GM18520 (cell line): ENCODE measurements around the gene MBTPS1.

Experiments
- ATAC-seq: cut with Tn5 transposase; IDR thresholded peaks from one replicate; pipeline ENCODE4 v1.9.1; 2021; ENCODE audit not compliant: unreplicated experiment

MBTPS1 gene

GRCh38 chr16:84040226-84040822, 76.4 kb downstream of the MBTPS1 start:
- ATAC-seq, result no peak

DNA sequence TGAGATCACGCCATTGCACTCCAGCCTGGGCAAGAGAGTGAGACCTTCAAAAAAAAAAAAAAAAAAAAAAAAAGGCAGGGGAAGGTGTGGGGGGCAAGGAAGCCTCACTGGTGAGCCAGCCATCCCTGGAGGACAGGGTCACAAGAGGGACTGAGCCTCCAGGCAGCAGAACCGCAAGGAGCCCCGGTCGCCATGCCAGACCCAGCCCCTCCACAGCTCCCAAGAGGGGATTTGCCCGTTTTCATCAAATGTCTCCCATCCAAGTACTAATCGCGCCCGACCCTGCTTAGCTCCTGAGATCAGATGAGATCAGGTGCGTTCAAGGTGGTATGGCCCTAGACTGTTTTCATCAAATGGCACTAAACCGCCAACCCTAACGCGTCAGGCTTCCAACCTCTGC, 77.0 kb downstream of the MBTPS1 start:
- no peak for ATAC-seq

- no peak for ATAC-seq
Measured at GRCh38 chr16:84038469-84038868, 78.3 kb downstream of the MBTPS1 start.

- no peak for ATAC-seq
Measured at GRCh38 chr16:84036982-84037425, 79.7 kb downstream of the MBTPS1 start.

GRCh38 chr16:84036131-84036530, 80.6 kb downstream of the MBTPS1 start:
- no peak for ATAC-seq

- ATAC-seq, result no peak
Measured at GRCh38 chr16:84034516-84034915, 82.2 kb downstream of the MBTPS1 start.

- ATAC-seq, result no peak
Measured at GRCh38 chr16:84033251-84034195, 83.2 kb downstream of the MBTPS1 start.

- ATAC-seq, result no peak
Measured at GRCh38 chr16:84032458-84033178, 84.1 kb downstream of the MBTPS1 start.

DNA sequence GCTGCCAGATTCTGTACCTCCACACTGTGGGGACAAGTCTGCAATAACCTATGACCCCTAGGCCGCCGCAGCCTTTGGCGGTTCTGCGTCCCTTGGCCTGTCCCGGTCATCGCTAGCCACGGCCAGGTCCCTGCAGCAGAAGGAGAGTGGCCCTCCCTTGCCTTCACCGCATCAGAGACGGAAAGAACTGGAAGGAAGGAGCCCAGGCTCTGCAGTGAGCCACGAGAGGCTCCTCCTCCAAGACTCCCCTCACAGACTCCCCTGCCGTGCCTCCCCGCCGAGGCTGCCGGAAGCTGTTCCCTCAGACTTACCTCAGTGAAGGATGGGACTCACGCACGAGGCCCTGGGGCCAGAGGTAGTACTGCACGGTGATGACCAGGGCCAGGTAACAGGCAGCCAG, 85.2 kb downstream of the MBTPS1 start:
- no peak for ATAC-seq

DNA sequence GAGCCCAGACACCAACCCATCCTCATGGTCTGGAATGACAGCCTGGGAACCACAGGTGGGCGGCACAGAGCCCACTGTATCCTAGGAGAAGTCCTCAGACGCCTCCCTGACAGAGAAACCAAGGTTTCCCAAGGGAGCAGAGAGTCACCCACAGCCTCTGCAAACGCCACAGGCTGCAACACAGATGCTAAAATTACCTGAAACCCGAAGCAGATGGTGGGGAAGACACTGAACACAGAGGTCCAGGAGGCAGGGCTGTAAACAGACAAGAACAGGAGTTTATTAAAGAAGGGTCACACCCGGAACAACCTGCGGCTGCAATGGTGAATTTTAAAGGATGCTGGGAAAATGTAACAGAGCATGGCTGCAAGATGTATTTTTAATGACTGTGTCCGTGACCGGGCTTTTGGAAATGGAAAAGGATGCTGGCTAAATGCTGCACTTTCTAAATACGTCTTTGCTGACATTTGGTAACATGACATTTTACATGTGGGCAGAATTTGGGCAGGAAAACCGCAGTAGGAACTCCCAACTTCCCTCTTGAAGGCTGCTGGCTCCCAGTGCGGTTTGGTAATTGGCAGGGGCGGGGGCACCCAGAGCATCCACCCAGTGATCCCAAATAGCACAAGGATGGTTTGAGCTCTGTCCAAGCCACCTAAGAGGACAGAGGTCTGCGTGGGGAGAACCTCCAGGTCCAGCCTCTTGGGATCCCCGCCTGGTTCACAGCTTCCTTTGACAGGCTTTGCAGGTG, 87.3 kb downstream of the MBTPS1 start:
- ATAC-seq, result no peak

DNA sequence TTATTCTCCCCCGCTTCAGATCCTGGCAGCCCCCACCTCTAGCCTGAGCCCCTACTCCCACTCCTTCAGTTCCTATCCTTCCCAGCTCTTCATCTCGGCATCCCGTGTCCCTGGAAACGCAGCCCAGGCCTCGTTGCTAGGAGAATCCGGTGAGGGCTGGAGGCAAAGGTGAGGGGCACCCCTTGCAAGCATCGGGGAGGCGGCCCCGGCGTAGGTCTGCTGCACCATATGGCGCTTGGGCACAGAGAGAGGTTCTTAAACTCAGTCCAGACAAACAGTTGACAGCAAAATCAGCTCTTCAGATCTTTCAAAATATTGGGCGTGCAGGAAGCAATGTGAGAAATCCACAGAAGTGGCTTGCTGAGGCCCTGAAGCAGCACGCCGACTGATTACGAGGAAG, 89.1 kb downstream of the MBTPS1 start:
- no peak for ATAC-seq

GRCh38 chr16:84026606-84027005, 90.1 kb downstream of the MBTPS1 start:
- ATAC-seq, result no peak

GRCh38 chr16:84024854-84025253, 91.9 kb downstream of the MBTPS1 start:
- no peak for ATAC-seq

GRCh38 chr16:84022644-84023043, 94.1 kb downstream of the MBTPS1 start:
- no peak for ATAC-seq

DNA sequence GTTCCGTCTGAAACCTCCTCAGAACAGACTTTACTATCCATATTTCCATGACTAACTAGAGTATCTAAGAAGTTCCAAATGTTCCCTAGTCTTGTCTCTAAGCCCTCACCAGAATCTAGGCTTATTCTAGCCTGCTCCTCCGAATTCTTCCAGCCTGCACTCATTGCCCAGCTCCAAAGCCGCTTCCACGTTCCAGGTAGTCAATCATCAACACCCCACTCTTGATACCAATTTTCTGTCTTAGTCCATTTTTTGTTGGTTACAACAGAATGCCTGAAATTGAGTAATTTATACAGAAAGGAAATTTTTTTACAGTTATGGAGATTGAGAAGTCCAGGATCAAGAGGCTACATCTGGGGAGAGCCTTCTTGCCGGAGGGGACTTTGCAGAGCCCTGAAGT, 95.3 kb downstream of the MBTPS1 start:
- ATAC-seq, result no peak

DNA sequence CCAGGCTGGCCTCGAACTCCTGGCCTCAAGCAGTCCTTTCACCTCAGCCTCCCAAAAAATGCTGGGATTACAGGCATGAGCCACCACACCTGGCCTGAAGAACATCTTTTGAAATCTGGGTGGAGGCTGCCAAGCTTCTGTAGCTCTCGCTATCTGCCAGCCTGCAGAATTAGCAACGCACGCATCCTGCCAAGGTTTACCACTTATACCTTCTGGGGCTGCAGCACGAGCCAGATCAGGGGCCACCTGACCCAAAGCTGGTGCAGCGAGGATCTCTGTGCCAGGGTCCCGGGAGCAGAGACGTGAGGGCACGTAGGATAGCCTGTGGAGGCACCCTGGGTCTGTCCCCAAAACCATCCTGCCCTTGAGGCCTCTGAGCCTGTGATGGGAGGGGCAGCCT, 96.4 kb downstream of the MBTPS1 start:
- no peak for ATAC-seq

GRCh38 chr16:84018710-84019109, 98.0 kb downstream of the MBTPS1 start:
- ATAC-seq, result no peak

GRCh38 chr16:84016477-84016876, 100.3 kb downstream of the MBTPS1 start:
- ATAC-seq, result no peak

- no peak for ATAC-seq
Measured at GRCh38 chr16:84015399-84015798, 101.3 kb downstream of the MBTPS1 start.

DNA sequence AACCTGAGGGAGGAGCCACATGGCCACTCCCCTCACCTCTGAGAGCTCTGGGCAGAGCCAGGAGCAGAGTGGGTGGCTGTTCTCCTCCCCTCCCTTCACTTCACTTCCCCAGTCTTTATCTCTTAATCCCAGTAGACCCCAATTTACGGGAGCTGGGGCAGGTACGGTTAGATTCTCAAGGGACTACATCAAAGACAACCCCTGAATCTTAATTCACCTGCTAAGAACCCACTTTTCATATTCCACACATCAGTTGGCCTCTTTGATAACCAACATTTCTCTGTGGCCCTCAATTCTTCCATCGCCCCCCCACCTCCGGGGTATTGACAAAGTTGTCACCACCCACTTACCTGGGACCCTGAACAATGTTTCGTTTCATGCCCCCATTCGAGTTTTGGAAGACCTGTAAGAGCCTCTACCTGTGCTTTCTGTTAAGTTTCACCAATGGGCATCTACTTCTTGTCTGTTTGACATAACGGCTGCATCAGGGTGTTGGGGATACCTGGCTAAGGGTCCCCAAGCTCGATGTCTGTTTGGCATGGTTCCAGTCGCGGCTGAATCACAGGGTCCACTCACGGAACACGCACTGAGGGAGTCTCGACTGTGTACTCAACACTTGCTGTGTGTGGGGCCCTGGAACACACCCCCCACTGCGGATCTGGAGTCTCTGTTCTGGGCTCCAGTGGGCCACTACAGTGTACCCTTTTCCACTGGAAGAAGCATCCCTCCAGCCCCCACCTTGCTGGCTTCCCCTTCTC, 102.0 kb downstream of the MBTPS1 start:
- ATAC-seq, result no peak
